Amygdala (tissue), 56 donors: ENCODE measurements around the gene SERPINA10.
"Not testable (repeated sequence)": the region's sequence is repeated elsewhere in the genome, so short reads cannot be mapped to it uniquely, and the experiment has no call there.

Source experiments
- DNase-seq, 56 donors: peaks; one replicate each; lab custom pipeline; 2025; lab: John Stamatoyannopoulos, UW

Gene SERPINA10

DNA sequence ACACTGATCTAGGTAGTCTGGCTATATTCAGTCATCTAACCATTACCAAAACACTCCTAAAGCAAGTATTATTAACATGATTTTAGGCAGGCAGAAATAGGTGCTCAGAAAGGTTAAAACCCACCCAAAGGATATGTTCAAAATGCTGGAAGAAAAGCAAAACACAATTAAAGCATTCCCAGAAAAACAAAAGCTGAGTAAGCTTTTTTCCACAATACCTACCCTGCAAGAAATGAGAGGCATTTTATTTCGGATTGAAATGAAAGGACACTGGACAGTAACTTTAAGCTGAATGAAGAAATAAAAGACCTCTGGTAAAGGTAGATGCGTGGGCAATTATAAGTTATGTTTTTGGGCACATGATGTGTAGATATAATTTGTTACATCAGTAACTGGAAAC lies 21.8 kb upstream of the SERPINA10 start:
- DNase-seq = no peak

DNA sequence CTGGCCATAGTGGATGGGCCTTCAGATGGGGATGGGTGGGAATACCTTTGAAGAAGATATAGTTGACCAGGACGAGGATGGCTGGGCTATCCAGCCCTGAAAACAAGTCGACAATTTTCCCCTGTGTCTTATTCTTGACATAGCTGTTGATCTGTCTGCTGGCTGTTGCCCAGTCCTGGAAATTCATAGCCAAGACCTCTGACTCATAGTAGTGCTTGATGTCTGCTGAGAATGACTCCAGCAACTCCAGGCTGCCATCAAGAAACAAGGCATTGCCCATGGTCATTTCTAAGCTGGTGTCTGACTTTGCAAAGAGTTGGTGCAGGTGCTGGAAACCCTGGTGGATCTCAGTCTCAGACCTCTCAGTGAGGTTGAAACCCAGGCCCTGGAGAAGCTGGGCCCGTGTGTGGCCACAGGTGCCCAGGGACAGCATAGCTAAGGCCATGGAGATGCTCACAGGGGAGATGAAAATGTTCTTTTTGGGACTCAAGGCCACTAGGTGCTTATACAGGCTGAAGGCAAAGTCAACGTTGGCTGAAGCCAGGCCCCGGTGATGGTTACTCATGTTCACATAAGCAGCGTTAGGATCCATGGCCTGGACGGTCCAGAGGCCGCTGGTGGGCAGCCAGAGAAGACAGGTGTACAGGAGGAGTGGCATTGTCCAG lies 21.1 kb upstream of the SERPINA10 start:
- no peak for DNase-seq

DNA sequence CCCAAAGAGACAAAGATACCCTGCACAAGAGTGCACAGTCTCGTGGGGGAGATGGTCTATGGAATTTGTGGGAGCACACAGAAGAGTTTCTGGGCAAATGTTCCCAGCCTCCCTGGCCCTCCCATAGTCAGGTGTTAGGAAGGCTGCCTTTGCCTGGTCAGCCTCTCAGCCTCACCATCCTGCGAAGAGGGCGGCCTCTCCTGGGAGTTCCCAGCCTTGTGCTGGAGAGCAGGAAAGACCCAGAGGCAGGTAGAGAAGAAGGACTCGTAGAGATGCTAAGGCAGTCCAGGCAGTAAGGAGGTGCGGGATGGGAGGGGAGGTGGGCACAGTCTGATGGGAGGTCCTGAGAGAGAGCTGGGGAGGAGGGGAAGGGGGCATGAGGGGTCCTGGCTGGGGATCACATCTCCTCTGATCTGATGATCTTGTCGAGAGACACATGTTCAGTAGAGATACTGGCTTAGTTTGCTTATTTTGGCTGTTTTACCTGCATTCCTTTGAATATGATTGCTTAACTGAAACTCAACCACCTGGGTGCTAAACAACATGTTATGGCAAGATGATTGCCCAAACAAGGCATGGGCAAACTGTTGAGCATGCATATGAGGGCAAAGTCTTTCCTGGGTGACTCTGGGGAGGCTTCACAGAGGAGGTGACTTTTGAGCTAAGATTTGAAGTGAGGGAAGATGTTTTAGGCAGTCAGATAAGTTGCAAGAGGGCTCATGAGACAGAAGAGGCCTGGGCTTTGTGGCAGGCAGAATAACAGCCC lies 19.6 kb upstream of the SERPINA10 start:
- no peak for DNase-seq

DNA sequence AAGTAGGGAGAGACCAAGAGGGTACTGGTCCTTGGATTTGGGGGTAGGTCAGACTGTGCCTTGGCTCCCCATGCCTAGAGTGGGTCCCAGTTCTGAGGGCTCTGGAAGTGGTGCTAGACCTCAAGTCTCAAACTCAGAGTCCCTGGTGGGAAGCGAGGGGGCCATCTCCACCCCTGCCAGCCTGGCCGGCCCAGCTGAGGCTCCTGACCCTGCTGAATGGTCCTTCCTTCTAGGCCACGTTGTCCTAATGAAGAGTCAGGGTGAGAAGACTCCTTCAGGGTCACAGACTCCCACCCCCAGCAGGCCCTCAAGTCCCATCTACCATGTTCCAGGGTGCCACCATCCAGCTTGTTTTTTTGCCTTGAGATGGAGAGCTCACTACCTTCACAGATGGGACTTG lies 17.2 kb upstream of the SERPINA10 start:
- DNase-seq = no peak

DNA sequence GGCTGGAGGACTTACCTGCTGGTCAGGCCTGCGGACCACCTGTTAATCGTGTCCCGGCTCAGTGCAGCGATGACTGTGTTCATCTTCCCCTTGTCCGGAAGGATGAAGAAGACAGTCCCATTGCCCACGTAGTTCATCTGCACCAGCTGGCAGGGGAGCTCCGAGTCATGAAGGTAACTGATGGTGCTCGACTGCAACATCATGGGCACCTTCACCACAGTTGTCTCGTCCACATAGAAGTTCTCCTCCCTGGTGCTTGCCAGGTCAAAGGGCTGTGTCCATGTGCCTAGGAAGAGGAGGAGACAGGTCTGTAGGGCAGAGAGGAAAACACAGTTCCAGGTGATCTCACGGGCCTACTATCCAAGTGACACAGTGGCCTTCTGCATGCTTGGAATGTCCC lies 16.7 kb upstream of the SERPINA10 start:
- DNase-seq = no peak

DNA sequence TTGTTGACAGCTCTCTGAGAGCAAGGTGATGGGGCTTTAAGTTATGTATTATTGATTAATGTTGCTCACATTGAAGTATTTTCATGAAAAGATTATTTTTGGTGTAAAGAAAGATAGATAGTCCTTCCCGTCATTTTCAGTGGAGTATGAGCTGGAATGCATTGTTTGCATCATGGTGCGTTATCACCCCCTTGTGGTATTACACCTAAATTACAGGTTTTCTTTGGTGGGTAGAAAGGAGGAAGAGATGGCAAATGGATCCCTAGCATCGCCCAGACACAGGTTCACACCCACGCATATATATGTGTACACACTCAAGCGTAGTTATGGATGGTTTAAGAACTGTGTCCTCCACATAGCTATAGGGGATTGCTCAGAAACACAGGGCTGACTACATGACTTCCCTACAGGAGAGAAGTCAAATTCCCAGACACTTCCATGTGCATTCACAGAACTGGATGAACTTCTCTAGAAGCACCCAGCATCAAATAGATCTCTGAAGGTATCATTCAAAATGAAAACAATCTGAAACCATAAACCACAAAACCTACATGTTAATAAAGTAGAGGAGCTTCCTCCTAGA lies 14.4 kb upstream of the SERPINA10 start:
- DNase-seq = no peak

DNA sequence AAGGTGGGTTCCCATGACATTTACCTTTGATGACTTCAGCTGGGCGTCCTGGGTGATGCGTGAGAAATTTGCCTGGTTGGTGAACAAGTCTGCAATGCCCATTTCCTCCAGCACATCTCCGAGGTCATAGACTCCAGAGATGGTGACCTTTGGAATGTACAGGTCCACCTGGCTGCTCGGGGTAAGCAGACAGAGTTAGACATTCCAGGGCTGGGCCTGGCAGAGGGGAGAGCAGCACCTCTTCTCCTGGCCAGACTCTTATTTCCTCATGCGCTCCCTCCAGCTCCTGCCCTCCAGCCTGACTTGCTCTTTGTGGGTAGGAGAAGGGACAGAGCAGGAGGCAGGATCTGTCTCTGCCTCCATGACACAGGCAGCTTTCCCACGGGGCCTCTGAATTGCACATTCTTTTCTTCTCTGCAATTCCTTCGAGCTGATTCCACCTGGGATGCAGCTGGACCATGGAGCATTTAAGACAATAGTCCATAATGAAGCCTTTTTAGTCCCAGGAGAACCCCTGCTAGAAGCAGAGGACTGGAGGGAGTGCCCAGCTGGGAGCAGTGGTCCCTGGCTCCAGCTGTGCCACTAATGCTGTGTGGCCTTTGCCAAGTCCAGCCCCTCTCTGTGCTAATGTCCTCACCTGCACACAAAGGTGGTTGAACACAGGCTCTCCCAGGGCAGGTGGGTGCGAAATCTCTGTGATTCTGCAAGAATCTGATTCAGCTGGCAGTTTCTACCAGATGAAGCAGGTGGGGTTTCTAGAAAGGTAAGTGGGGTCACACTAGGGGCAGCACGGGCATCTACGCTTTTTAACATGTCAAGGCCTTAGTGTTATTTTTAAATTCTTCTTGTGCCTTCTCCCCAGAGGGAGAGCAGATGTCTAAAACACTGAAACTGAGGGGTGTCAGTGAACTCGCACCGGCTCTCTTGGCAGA lies 13.2 kb upstream of the SERPINA10 start:
- DNase-seq = no peak

DNA sequence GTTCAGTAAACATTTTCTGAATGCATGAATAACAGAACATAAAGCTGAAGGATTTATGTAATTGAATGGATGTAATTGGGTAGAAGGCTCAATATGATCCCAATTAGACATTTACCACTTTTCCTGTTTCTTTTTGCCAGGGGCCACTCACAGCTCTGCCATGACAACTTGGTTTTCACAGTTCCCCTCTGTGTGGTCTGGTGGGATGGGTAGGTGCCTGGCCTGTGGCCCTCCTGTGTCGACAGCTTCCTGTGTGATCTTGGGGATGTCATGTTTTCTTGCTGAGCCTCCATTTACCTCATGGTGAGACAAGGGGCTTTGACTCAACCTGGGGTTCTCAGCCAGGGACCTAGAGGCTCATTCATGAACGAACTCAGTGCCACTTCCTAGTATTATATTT lies 12.6 kb upstream of the SERPINA10 start:
- DNase-seq = no peak

DNA sequence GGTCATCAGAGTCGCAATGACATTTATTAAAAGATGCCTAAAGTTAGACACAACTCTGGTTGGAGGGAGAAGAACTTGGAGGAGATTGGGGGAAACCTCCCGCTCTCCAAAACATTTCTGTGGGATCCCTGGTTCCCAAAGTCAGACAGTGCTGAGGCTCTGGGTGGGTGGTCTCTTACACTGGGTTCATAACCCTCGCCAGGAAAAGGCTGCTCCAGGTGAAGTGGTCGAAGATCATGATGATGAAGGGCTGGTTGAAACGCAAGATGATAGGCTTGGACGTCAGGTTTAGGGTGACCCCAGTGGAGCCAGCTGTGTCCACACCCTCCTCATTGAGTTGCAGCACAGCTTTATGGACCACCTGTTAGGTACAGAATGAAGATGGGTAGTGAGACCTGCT lies 11.2 kb upstream of the SERPINA10 start:
- DNase-seq = no peak

DNA sequence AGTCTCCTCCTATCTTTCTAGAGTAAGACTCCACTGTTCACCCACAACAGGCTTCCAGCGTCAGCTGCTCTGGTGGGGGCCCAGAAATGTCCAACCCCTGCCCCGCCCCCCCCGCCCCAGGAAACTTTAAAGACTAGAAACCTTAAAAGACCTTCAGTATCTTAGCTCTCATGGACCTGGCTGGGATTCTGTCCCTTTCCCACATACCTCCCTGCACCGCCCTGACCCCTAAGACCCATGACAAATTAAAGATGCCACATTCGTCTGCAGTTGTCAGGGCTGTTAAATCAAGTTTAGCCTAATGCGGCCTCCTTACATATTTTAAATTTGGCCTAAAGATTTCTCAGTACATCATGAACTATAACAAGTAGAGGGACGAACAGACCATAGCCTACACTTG lies 10.0 kb upstream of the SERPINA10 start:
- DNase-seq = no peak

DNA sequence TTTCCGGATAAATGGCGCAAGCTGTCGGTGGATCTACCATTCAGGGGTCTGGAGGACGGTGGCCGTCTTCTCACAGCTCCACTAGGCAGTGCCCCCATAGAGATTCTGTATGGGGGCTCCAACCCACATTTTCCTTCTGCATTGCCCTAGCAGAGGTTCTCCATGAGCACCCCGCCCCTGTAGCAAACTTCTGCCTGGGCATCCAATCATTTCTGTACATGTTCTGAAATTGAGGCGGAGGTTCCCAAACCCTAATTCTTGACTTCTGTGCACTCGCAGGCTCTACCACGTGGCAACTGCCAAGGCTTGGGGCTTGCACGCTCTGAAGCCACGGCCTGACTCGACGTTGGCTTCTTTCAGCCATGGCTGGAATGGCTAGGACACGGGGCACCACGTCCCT lies 5.1 kb upstream of the SERPINA10 start:
- no peak for DNase-seq

DNA sequence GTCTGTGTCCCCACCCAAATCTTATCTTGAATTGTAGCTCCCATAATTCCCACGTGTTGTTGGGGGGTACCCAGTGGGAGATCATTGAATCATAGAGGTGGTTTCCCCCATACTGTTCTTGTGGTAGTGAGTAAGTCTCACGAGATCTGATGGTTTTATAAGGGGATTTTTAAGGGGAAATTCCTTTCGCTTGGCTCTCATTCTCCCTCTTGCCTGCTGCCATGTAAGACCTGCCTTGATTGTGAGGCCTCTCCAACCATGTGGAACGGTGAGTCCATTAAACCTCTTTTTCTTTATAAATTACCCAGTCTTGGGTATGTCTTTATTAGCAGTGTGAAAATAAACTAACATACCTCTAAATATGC lies 3.1 kb upstream of the SERPINA10 start:
- DNase-seq = not testable (repeated sequence)

DNA sequence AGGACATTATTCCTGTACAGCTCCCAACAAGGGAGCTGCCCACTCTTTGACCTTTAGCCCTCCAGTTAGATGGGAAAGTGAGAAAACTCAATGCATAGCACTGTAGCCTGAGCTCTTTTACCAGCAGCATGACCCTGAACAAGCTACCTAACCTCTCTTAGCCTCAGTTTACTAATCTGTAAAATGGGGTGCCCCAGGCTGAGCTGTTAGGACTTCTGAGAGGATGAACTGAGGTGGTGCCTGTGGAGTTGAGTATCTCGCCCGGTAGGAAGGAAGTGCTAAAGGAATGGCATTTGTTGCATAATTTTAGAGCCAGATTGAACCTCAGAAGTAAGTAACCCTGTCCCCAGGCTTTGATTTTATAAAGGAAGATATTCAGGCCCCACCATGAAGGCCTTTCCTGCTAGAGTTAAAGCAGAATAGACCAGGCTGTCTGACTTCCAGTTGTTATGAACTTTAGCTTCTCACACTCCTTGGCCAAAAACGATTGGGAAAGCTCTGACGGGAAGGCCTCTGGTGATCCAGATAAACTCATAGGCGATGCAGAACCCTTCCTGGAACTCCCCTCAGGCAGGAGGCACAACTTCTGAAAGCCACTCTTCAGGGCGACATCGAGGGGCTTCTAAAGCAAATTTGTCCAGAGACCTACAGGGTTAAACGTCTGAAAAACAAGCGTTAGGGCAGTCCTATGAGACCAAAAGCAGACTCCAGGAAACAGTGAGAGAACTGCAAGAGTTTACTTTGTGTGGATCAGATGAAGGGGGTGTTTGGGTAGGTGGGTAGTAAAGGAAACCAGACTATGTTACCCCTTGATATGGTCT lies 2.5 kb upstream of the SERPINA10 start:
- no peak for DNase-seq

DNA sequence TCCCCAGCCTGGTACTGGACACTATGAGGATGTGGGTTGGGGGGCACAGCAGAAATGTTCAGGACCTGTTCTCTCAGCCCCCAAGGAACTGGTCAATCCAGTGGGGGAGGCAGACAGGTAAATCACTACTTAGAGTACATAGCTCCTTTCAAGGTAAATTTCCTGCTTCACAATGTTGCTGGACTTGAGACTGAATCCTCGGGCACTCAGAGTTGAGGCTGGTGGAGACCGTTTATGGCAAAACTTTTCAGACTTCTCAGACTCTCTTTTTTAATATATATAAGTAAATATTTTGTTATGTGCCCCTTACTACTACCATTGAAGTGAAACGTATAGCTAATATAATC lies 483 bp upstream of the SERPINA10 start:
- DNase-seq = no peak

DNA sequence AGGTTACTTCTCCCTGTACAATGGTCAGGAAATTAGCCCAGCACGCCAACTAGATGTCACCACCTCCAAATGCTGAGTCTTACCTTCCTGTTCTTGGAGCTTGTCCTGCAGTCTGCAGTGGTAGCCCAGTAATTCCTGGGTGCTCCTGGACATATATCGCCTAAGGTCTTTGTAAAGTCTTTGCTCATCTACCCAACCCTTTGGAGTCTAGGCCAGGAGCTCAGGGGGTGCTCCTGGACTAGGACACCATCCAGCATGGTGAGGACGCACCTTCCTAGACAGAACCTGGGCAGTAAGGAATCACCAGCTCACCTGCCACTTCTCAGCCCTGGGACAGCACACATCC lies 569 bp downstream of the SERPINA10 start:
- no peak for DNase-seq

DNA sequence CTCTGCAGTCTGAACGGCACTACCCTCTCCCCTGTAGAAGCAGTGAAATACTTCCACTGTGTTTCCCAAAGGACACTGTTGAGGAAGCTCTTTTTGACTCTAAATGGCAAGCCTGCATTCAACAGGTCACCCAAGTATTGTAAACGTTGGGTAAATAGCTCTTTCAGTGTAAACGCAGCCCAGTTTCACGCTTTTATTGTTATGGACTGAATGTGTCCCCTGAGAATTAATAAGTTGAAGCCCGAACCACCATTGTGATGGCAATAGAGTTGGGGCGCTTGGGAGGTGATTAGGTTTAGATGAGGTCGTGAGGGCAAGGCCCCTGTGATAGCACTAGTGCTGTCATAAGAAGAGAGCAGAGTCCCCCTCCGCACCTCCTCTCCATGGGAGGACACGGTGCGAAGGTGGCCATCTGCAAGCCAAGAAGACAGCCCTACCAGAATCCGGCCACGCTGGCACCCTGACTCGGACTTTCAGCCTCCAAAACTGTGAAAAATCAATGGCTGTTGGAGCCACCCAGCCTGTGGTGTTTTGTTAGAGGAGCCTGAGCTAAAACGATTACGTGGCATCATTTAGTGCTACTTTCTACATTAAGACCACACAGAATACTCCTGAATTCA lies 1.1 kb downstream of the SERPINA10 start:
- DNase-seq = no peak

DNA sequence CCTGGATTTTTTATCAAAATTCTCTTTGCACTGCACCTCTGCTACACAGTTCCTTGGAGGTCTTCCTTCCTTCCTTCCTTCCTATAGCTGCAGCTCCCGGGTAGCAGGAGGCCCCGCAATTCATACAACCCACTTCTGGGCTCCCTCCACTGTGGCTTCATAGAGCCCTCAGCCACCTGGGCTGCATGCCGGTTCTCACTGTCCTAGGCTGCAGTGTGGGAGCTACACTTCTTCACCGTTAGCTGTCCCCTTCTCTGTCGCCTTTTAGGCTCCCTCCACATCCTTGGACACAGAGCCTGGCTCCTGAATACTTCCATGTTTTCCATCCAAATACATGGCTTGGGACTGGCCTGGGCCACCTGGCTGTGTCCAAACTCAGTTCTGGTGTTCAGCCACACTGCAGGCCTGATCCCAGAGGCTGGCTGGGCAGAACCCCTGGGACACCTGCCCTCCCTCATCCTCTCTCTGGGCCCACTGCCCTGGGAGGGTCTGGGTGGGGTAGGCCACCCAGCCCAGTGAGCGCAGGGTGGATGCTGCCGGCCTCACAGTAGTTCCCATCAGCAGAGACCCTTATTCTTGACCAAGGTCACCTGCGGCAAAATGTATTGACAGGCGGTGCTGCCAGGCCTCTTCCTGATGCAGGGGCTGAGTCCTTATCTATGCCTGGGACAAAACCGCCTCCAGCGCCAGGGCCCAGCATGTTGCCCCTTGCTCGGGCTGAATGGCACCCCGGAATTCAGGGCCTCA lies 1.7 kb downstream of the SERPINA10 start:
- DNase-seq = no peak

DNA sequence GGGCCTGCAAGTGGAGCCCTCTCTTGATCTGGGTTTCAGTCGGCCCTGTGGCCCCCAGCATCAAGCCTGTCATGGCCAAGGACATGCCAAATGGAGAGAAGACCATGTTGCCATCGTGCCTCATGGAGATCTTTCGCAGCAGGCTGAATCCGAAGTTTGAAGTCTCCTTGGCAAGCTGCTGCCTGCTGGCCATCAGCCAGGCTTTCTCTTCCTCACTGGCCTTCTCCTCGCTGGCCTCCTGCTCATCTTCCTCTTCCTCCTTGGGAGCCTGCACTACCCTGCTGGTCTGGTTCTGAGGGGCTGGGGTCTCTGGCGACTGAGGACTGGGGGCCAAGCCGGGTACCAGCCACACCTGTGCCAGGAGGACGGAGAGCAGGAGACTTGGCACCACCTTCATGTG lies 2.9 kb downstream of the SERPINA10 start:
- DNase-seq = no peak
